HG03520 (cell line): ENCODE data around the gene METAP1D.
"Not testable (repeated sequence)": the region's sequence is repeated elsewhere in the genome, so short reads cannot be mapped to it uniquely, and the experiment has no call there.

ENCODE experiments used
- ATAC-seq: cut with Tn5 transposase; IDR thresholded peaks from one replicate; pipeline ENCODE4 v1.9.1; 2021; ENCODE audit warnings: mild to moderate bottlenecking, moderate library complexity; ENCODE audit not compliant: unreplicated experiment

The METAP1D gene

DNA sequence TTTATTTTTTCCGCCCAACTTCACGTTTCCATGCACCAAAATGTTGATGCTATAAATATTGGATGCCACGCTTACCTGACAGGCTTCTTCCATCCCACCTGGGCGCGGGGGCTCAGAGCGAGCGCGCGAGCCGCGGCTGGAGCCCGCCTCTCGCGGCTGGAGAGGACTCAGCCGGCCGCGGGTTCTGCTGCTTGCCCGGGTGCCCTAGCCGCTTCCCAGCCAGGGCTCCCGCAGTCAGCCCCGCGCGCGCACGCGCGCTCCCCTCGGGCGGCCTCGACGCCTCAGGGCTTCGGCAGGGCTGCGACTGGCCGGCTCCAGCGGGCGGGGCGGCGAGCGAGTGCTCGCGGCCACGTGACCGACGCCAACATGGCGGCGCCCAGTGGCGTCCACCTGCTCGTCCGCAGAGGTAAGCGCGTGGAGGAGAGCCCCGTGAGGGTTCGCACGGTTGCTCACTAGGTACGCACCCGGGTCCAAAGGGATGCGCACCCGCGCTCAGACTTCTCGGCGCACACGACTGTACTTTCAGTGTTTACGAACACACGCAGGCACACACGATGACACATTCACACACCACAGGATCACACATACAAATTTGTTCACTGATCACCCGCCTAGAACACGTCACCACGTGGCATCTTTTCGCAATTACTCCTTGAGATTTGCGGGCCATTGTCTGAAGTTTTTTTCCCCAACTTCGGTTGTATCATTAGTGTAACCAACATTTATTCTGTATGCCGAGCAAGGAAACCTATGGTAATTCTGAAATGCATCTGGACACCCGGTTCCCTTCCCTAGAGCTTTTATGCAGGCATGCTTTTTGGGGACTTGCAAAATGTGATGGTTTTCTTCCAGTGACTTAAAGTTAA is at the start of gene METAP1D:
METAP1D (plus strand) TSS at position 350 of the 866 bp plus-strand sequence; CDS start at position 367, 17 bp downstream.
- peak; percentile 96 for ATAC-seq

DNA sequence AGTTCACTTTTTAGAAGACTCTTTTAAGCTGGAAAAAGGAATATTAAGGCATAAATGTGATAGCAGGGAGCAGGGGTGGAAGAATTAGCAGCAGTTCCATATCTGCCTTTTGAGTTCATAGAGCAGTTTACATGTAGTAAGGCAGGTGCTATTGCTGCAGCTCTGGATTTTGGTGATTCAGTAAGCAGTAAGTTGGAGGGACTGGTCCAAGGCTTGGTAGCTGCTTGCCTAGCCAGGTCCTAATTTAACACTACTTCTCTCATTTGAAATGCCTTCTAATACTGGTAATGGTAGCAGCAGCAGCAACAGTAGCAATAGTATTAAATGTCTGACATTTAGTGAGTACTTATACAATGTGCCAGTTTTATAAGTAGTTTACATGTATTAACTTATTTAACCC is 47.5 kb upstream of the METAP1D start:
- ATAC-seq: no peak

DNA sequence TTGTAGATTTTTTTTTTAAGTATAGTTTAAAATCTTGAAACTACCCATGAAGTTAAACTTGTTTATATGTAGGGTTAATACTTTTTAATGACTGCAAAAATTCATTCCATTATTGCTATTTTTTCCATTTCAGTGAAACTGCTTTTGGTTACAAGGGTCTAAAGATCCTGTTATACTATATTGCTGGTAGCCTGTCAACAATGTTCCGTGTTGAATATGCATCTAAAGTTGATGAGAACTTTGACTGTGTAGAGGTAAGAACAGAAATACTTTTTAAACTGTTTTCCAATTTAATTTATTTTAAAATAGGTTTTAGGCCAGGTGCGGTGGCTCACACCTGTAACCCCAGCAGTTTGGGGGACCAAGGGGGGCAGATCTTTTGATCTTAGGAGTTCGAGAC is 47.0 kb upstream of the METAP1D start:
- no peak for ATAC-seq

DNA sequence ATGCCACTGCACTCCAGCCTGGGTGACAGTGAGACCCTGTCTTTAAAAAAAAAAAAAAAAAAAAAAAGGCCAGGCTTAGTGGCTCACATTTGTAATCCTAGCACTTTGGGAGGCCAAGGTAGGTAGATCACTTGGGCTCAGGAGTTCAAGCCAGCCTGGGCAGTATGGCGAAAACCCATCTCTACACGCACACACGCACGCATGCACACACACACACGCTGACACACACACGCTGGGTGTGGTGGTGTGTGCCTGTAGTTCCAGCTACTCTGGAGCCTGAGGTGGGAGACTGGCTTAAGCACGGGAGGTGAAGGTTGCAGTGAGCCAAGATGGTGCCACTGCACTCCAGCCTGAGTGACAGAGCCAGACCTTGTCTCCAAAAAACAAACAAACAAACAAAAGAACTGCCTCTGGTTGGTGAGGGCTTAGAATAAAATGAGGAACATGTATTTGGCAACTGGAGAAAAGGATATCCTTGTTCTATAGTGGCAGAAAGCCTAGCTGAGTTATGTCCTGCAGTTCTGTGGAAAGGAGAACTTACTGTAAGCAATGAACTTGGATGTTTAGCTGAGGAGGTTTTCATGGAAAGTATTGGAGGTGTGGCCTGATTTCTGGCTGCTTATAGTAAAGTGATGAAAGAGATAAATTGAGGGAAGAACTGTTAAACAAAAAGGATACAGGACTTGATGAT is 43.5 kb upstream of the METAP1D start:
- no peak for ATAC-seq

DNA sequence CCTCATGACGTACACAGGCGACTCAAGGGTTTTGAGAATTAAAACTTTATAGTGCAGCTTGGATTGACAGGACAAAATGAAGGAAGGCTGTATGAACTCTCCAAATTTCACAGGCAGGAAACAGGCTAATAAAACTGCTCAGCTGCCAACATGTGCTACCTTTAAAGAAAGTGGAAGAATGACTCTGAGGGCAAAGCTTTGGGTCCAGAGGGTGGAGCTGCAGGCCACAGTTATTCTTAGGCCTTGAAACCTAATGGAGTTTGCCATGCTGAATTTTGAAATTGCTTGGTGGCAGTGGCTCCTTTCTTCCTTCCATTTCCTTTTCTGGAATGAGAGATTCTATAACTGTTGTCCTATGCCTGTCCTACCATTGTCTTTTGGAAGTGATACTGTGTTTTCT is 42.7 kb upstream of the METAP1D start:
- ATAC-seq: no peak

DNA sequence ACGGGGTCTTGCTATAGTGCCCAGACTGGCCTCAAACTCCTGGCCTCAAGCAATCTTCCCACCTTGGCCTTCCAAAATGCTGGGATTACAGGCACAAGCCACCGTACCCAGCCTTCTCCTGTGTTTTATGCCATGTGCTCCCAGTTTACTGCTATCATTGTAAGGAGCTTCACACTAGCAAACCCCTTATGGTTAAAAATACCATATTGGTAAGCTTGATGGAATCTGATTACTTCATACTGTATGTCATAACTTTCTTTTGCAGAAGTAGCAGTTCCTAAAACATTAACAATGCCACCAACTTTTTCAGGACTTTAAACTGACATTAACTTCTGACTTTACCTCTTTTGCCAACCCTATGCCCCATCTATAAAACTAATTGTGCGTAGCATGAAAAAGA is 41.3 kb upstream of the METAP1D start:
- no peak for ATAC-seq

DNA sequence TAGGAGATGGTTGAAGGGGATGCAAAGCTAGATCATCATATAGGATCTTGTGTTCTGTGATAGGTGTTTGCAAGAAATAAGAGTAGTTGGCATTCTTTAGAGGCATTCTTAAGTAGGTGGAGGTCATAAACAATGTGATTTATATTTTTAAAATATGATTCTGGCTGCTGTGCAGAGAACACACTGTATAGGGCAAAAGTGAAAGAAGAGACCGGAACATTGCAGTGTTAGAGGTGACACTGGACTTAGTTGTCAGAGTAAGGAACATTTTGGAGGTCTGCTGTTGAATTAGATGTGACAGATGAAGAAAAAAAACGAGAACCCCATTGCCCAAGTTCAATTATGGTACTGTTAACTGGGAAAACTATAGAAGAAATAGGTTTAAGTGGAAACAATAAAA is 39.8 kb upstream of the METAP1D start:
- ATAC-seq: no peak

DNA sequence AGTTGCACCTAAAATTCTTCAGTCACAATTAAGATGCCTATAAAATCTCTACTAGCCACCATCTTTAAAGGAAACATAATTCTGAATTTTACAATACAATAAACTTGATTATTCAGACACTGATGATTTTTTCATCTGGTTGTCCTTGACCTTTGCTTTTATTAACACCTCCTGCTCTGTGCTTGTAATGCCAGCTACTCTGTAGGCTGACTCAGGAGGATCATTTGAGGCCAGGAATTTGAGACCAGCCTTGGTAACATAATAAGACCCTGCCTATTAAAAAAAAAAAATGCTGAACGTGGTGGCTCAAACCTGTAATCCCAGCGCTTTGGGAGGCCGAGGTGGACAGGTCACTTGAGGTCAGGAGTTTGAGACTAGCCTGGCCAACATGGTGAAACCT is 39.2 kb upstream of the METAP1D start:
- no peak for ATAC-seq

DNA sequence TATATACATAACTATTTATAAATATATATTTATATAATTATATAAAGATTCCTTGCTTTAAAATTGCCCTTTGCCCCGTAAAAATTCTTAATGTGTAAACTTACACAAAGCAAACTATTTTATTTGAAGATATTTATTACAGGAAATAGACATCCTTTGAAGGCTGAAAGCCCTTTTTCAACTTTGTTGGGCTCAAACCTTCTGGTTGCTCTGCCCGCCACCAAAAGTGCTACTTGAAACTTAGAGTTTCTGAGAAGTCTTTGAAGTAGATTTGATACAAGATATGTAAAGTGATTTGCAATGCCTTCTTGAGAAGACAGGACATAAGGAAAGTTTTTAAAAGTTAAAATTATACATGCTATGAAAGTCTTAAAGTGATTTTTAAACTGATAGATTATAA is 36.6 kb upstream of the METAP1D start:
- ATAC-seq: no peak

DNA sequence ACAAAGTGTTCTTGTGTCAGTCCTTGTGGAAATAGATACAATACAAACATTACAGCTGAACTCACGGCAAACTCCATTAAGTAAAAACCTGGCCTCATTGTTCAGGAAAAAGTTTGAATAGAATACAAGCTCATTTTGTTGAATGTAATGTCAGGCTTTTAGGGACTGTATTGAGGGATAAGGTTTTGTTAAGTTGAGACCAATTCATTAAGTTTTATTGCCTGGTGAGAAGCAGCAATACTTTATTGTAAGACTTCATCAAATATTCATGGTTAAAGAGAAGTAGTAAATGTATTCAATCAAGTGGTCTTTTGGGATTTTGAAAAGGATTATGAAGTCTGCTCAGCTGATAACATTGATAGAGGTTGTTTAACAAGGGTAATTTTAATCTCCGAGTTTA is 35.4 kb upstream of the METAP1D start:
- no peak for ATAC-seq

DNA sequence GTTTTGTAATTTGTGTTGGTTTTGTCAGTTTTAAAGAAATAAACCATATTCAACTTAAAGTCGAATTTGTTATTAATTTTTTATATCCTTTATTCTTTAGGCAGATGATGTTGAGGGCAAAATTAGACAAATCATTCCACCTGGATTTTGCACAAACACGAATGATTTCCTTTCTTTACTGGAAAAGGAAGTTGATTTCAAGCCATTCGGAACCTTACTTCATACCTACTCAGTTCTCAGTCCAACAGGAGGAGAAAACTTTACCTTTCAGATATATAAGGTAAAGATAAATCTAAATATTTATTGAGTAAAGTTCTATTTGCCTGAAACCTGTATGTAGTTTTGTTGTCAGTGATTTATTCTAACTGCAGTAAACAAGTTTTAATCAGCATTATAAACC is 34.5 kb upstream of the METAP1D start:
- no peak for ATAC-seq

DNA sequence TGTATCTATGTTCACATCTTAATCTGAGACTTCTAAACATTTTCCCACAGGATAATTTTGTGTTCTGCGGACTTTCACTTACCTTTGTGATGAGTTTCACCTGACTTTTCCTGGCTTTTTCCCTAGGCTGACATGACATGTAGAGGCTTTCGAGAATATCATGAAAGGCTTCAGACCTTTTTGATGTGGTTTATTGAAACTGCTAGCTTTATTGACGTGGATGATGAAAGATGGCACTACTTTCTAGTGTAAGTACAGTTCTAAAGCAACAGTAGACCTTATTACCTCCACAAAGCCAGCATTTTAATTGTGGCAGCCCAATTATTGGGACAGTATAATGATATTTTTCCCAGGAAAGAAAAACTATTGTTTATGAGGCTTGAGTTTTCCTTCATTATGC is 34.1 kb upstream of the METAP1D start:
- ATAC-seq: no peak

DNA sequence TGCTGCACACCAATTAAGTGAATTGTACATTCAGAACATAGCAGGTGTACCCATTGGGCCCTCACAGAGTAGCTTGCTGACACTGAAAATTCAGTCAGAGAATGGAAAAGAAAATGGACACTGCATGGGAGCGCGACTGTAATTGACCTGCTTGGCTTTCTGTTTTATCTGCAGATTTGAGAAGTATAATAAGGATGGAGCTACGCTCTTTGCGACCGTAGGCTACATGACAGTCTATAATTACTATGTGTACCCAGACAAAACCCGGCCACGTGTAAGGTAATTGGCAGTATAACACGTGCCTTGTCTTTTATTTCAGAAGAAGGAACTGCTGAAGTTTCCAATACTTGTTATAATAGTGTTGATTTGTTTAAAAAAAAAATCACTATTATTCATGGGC is 33.5 kb upstream of the METAP1D start:
- no peak for ATAC-seq

DNA sequence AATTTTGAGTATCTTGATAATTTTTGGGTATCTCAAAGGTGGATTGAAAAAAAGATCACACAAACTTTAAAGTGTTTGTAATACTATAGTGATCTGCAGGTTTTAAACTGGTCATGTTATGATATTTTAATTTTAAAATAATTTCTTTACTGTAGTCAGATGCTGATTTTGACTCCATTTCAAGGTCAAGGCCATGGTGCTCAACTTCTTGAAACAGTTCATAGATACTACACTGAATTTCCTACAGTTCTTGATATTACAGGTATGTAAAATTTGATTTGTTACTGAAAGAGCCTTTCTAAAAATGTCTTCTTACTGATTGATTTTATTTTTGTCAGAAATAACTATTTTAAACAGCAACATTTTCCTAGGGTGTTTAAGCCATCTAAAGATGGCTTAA is 33.1 kb upstream of the METAP1D start:
- no peak for ATAC-seq

DNA sequence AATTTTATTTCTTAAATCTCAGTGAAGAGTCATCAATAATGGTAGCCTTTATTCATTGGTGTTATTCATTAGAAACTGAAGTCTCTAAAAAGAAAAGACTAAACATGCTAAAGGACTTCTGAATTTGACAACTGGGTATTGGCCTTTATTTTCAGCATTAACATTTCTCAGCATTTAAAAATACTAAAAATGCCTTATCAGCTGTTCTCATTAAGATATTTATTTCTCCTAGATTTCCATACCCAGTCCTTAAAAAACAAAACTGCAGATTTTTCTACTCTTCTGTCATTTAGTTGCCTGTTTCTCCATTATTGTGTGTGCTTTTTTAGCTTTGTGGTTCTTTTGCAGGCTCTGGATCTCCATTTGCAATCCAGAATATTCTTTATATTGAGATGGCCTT is 31.2 kb upstream of the METAP1D start:
- ATAC-seq: no peak

DNA sequence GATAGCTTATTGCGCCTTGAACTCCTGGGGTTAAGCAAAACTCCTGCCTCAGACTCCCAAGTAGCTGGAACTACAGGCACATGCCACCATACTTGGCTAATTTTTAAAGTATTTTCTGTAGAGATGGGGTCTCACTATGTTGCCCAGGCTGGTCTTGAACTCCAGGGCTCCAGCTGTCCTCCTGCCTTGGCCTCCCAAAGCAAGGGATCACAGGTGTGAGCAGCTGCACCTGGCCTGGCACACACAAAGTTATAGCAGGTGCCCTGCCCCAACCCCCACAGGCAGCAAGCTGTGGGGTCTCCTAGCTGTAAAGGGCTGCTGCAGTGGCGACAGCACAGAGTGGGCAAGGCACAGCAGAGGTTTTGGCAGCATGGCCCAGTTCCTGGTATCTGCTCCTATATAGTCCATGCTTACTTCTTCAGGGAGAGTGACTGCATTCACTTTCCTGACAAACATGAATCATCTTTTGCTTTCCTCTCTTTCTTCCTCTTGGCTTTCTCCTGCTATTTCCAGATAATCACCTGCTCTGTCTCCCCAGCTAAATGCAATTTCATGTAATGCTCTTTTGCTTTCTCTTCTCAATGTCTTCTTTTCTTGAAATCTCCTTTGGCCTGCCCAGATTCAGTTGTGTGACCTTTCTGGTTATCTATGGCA is 27.3 kb upstream of the METAP1D start:
- ATAC-seq: no peak

DNA sequence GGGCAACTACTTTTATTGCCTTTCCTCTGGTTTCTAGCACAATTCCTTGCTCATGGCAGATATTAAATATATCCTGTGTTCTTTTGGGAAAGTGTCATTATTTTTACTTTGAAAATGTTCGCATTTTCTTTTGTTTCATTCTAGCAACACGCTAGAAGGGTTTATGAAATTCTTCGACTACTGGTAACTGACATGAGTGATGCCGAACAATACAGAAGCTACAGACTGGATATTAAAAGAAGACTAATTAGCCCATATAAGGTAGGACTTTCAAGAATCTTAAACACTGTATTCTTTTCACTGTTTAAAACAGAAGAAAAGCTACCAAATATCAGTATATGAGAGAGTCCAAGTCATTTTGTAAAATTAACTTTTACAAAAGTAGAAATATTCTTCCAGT is 20.6 kb upstream of the METAP1D start:
- ATAC-seq: no peak

DNA sequence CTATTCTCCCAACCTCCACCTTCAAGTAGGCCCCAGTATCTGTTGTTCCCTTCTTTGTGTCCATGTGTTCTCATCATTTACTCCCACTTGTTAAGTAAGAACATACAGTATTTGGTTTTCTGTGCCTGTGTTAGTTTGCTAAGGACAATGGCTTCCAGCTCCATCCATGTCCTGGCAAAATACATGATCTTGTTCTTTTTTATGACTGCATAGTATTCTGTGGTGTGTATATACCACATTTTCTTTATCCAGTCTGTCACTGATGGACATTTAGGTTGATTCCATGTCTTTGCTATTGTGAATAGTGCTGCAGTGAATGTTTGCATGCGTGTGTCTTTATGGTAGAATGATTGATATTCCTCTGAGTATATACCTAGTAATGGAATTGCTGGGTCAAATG is 15.8 kb upstream of the METAP1D start:
- ATAC-seq: not testable (repeated sequence)

DNA sequence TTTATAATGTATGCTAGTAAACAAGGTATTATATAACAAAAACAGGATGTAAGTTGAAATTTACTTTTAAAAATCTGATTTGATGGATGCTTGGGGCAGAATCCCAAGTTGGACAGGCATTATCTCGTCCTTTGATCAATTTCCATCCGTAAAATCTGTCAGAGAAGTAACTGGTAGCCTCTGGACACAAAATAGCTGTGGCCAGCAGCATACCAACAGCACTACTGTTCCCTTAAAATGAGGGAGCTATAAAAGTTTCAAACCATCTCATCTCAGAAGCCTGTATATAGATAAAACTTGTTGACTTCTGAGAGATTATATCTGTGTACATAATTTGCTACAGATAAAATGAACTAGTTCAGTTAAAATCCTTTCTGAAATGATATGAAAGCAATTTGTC is 14.7 kb upstream of the METAP1D start:
- ATAC-seq: no peak

DNA sequence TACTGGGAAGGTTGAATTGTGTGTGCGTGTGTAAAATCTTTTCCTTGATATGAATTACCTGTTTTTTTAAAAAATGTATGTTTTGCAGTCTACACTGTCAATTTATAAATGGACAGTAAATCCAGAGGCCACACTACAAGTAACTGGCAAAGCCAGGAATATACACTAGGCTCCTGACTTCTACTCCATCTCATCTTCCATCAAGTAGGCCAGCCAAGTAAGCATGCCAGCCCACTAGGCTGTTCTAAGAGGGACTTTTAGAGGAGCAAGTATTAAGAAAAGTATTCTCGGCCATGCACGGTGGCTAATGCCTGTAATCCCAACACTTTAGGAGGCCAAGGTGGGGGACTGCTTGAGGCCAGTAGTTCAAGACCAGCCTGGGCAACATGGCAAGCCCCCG is 13.0 kb upstream of the METAP1D start:
- ATAC-seq: no peak

DNA sequence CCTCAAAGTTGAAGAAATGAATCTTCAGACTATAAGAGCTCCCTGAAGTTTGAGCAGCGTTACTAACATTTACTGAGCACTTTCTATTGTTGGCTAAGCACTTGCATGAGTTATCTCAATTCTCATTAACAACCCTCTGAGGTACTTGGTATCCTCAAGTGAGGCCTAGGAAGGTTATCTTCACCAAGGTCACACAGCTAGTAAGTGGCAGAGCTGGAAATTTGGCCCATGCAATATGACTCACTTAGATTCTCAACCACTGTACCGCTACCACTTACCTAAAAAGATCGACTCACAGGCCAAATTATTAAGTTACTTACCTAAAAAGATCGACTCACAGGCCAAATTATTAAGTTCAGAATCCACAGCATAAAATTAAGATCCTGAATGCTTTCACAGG is 8.7 kb upstream of the METAP1D start:
- ATAC-seq: no peak

DNA sequence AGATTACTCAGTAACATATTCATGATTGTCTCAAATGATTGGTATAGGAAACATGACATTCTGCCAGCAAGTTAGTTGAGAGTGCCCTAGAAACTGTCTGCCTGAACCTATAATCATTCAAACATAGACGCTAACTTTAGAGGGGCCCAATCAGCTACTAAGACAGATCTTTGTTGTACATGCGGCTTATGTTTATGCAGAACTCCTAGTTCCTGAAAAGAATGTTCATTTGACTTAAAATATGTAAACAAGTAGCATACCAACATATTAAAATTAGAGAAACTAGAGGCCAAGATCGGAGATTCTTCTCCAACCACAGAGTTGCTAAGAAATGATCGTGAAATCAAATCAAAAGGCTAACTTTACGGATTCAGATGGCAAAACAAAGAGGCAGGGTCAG is 4.2 kb upstream of the METAP1D start:
- ATAC-seq: no peak
